Measurements from ENCODE around the gene CRYBG3.

- TF ChIP-seq EZH2 (IDR thresholded peaks at IDR 0.05), result no peak
- no peak for TF ChIP-seq POLR2AphosphoS5 (IDR thresholded peaks at IDR 0.05; ENCODE audit: borderline replicate concordance, low read depth, low read length)
- no peak for TF ChIP-seq FOXP2 (optimal IDR thresholded peaks at IDR 0.05; ENCODE audit: control extremely low read depth, extremely low read length, insufficient read depth)
These were observed 169.5 kb downstream of the CRYBG3 start for GRCh38 chr3:97991293-97991682.
